WI38 (cell line): ENCODE data around the gene MMP23B.
A peak's percentile ranks its signal among the peaks of the same experiment; 100 is the strongest.
"Not testable (repeated sequence)": the region's sequence is repeated elsewhere in the genome, so short reads cannot be mapped to it uniquely, and the experiment has no call there.

Source experiments
- H3K4me3 ChIP-seq: 2 replicates; pipeline ENCODE4 v1.5.1; 2011; ENCODE audit warnings: low read depth, mild to moderate bottlenecking, control low read depth, low read length
- TF ChIP-seq, protein P1 (sequence below): IDR thresholded peaks from 2 replicates; pipeline ENCODE4 v1.5.1; 2012; ENCODE audit warnings: low read depth, mild to moderate bottlenecking, control low read depth, low read length

Gene MMP23B

DNA sequence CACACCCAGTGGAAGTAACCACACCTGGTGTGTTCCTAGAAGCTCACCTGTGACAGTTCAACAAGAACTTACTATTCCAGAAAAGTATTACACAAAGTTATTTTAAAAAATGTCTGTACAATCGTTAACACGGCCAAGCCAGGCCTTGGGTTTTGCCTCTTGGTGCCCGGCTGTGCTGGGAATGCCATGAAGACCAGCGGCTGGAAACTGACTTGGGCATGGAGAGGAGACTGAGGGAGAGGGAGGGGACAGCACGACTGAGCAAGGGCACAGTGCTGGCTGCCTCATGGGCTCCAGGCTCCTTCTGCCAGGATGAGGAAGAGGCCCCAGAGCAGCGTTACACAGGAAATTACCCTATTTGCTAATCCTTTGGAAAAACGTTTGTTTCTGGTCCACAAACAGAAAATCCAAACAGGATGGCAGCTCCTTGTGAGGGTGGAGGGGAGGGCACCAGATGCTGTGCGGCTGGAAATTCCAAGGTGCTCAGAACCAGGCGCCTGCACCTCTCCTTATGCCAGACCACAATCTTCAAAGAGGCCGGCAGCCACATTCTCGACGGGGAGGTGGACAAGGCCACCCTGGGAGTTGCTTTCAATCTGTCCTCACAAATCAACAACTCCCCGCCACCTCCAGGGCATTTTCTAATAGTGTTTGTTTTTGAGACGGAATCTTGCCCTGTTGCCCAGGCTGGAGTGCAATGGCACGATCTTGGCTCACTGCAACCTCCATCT is 31.0 kb downstream of the MMP23B start:
- H3K4me3 ChIP-seq: not testable (repeated sequence)

DNA sequence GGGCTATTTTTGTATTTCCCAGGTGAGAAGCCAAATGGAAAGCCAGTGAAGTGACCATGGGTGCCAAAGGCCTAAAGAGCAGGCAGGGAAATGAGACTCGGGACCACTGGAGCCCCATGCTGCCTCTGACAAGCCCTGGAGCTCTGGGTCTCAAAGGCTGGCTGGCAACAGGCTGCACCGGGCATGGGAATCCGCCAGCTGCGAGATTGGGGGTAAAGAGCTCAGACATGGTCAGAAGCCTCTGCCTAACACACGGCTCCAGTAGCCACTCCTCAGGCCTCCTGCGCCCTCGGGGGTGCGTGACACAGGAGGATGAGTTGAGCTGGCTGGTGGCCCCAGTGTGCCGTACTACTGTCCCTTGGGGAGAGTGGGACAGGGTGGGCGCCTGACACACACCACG is 32.3 kb downstream of the MMP23B start:
- H3K4me3 ChIP-seq: not testable (repeated sequence)

DNA sequence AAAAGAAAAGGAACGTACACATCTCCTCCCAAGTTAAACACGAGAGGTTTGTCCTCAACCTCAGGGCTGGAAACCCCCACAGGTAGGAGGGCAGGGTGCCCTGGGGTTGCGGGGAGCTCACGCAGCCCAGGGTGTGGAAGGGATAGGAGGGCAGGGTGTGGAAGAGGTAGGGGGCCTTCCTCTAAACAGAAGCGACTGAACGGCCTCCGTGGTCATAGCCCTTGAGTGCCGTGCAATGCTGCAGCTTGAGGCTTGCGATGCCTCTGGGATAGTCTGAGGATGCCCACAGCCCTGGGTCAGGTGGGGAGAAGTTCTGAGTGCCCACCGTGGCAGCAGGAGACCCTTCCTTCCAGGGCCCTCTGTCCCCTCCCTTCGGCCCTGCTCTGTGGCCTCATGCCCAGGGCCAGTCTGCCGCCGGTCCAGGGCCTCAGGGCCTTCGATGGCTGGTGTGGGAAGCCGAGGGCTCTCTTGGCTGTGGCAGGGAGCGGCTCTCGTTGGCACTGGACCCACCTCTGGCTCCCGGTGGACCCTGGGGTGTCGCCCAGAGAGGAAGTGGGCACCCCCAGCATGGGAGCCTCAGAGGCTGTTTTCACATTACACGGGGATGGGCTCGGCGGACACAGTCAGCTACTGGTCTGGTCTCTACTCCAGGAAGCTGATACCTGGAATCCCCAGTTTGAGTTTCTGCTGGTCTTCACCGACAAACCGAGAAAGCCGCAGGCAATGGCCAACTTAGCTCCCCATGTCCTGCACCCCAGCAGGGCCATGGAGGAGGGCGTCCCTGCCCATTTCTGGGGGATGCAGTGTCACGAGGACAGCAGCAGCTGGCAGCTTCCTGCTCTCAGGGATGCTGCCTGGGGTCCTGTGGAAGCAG is 33.2 kb downstream of the MMP23B start:
- H3K4me3 ChIP-seq: no peak overlapping the region
- TF ChIP-seq, protein P1, sequence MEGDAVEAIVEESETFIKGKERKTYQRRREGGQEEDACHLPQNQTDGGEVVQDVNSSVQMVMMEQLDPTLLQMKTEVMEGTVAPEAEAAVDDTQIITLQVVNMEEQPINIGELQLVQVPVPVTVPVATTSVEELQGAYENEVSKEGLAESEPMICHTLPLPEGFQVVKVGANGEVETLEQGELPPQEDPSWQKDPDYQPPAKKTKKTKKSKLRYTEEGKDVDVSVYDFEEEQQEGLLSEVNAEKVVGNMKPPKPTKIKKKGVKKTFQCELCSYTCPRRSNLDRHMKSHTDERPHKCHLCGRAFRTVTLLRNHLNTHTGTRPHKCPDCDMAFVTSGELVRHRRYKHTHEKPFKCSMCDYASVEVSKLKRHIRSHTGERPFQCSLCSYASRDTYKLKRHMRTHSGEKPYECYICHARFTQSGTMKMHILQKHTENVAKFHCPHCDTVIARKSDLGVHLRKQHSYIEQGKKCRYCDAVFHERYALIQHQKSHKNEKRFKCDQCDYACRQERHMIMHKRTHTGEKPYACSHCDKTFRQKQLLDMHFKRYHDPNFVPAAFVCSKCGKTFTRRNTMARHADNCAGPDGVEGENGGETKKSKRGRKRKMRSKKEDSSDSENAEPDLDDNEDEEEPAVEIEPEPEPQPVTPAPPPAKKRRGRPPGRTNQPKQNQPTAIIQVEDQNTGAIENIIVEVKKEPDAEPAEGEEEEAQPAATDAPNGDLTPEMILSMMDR: no peak

DNA sequence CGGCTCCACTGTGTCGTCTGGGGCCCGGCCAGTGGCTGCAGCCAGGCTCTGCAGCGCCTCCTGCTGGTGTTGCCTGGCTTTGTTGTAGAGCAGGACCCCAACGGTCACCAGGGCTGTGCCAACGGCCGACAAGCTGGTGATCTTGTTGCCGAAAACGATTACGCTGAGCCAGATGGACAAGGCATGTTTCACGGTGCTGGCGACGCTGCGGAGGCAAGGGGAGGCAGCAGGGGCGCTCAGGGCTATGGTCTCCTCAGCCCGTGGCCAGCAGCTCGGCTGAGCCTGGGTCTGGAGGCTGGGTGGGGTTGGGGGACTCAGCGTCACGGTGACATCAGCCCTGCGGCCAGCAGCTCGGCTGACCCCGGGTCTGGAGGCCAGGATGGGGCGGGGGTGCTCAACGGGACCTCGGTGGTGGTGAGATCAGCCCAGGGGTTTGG is 33.9 kb downstream of the MMP23B start:
- no peak overlapping the region for H3K4me3 ChIP-seq
- TF ChIP-seq, protein P1: peak; percentile 51; the same call in 1 of the 2 replicates

DNA sequence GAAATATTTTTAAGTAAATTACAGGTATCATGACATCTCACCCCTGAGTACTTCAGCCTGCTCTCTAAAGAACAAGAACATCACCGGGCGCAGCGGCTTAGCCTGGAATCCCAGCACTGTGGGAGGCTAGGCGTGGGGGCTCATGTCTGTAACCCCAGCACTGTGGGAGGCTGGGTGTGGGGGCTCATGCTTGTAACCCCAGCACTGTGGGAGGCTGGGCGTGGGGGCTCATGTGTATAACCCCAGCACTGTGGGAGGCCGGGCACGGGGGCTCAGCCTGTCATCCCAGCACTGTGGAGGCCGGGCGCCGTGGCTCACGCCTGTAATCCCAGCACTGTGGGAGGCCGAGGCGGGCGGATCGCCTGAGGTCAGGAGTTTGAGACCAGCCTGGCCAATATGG is 34.6 kb downstream of the MMP23B start:
- TF ChIP-seq, protein P1: no peak
- no peak overlapping the region for H3K4me3 ChIP-seq

DNA sequence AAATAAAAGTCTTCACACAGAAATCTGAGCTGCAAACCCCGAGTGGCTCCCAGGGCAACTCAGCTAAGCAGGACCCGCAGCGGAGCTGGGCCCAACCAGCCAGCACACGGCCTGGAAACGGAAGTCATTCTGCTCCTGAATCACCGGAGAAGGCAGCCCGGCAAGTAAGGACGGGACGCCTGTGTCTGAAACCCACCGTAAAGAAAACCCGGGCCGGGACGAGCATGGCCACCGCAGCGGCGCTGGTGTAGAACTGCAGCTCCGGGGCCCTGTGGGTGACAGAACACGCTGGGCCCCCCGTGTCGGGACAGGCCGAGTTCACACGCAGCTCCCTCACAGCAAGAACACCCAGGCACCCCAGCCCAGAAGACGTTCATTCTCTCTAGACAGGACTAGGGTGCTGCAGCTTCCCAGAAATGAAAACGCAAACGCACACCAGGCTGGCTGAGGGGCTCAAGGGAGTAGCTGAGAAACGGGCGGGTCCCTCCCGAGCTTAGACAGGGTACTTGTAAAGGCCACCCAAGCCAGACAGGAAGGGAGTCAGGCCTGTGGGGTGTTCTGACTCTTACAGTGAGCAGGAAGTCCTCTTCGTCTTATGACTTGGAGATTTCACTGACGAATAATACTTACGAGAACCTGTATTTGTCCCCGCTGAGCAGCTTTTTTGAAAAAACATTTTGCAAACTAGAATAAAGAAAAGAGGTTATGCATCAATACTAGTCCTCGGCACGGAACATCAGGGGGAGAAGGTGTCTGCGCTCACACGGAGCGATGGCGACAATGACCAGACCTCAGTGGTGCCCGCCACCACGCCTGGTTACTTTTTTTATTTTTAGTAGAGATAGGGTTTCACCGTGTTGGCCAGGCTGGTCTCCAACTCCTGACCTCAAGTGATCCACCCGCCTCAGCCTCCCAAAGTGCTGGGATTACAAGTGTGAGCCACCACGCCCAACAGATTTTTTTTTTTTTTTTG is 37.8 kb downstream of the MMP23B start:
- TF ChIP-seq, protein P1: no peak
- H3K4me3 ChIP-seq: no peak overlapping the region

DNA sequence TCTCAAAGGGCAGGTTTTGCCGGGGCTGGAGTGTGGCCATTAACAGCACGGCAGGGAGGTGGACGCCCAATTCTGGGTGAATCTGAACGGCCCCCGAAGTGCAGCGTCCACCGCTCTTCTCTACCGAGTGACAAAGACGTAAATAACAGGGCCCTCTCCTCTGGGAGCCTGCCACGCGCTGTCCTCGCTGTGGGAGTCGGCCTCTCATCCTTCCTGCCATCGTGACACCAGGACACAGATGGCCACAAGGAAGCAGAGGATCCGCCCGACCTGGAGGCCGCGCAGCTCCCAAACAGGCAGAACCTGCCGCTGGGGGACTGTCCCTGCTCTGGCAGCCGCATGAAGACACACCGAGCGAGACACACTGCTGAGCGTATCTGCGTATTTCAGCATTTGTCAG is 38.9 kb downstream of the MMP23B start:
- TF ChIP-seq, protein P1: no peak
- no peak overlapping the region for H3K4me3 ChIP-seq
